GM12891 (cell line): ENCODE measurements around the gene FKBP14.

Experiments
- POLR2A ChIP-seq: IDR thresholded peaks from 2 replicates; pipeline ENCODE4 v1.6.1; 2011; ENCODE audit warnings: low read depth, low read length, control low read depth
- POLR2AphosphoS5 ChIP-seq: IDR thresholded peaks from 2 replicates; pipeline ENCODE4 v1.6.1; 2011; ENCODE audit warnings: low read depth, low read length, control low read depth
- SPI1 ChIP-seq: IDR thresholded peaks from 2 replicates; pipeline ENCODE4 v1.6.1; 2011; ENCODE audit warnings: low read depth, low read length, control low read depth
- TAF1 ChIP-seq: IDR thresholded peaks from 2 replicates; pipeline ENCODE4 v1.6.1; 2011; ENCODE audit warnings: low read depth, low read length, control low read depth

DNA sequence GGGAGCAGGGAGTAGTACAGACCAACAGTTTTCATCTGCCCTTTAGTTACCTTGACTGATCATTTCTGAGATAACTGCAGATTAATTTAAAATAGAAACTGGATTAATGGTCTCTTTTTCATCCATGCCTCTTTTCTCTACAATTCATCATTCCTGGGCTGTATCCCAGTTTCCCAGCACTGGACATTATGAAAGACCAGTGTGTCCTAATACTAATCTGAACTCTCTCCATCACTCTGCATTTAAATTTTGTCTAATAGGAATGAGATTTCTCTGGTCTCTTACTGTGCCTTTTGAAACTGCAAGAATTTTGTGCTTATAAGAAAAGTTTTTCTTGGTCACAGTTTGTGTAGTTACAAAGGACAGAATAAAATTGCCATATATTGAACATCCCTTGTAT lies 14.4 kb upstream of the FKBP14 start:
- TF ChIP-seq POLR2A: no peak
- no peak for TF ChIP-seq POLR2AphosphoS5
- TF ChIP-seq SPI1: no peak
- TF ChIP-seq TAF1: no peak
